ENCODE measurements around the gene ATL2.

GRCh38 chr2:38269421-38269820 is 107.7 kb downstream of the ATL2 start:
- no peak for TF ChIP-seq CTCF (IDR thresholded peaks at IDR 0.05)
- no peak for TF ChIP-seq POLR2A (IDR thresholded peaks at IDR 0.05)
- no peak for TF ChIP-seq EP300 (IDR thresholded peaks at IDR 0.05)
